Renal pelvis (tissue), 12 donors: ENCODE measurements around the gene MOCS1. TPM values are rescaled to one million over a fixed set of nuclear protein-coding genes. Genes with fewer than 3 reads are reported as not detected.
"Not testable (repeated sequence)": the region's sequence is repeated elsewhere in the genome, so short reads cannot be mapped to it uniquely, and the experiment has no call there.

Experiments used
- DNase-seq: peaks from one replicate; pipeline ENCODE4 v3.0.0-alpha.2; 2013
- long read RNA-seq, 16 experiments: transcript quantifications; one replicate each; lab custom pipeline, GENCODE V29; 2026
- polyA plus RNA-seq, 3 donors: library from polyadenylated mRNA; unstranded; fragments of 120-200 nt; gene quantifications; one replicate each; pipeline ENCODE4 v1.2.1, GENCODE V29; 2013; ENCODE audit not compliant: insufficient read length in 3 of 3

Gene MOCS1
- polyA plus RNA-seq: 10 to 100 TPM; 12.4 to 14.0 (median 13.7) TPM
- long read RNA-seq, donor 1, partial matches to known transcripts: 0 of 2 reads
- long read RNA-seq, donor 1, other reads (novel, unspliced or antisense): 0 of 2 reads
- long read RNA-seq, donor 2, partial matches to known transcripts: 0 of 1 reads
- long read RNA-seq, donor 2, other reads (novel, unspliced or antisense): 0 of 1 reads
- long read RNA-seq, donor 3, partial matches to known transcripts: 0 of 2 reads
- long read RNA-seq, donor 3, other reads (novel, unspliced or antisense): 0 of 2 reads
- long read RNA-seq, donor 4, partial matches to known transcripts: 0 of 3 reads
- long read RNA-seq, donor 4, other reads (novel, unspliced or antisense): 0 of 3 reads
- long read RNA-seq, donor 5: 0 reads
- long read RNA-seq, donor 6, partial matches to known transcripts: 0 of 3 reads
- long read RNA-seq, donor 6, other reads (novel, unspliced or antisense): 0 of 3 reads
- long read RNA-seq, donor 7, partial matches to known transcripts: 0 of 4 reads
- long read RNA-seq, donor 7, other reads (novel, unspliced or antisense): 0 of 4 reads
- long read RNA-seq, donor 8, partial matches to known transcripts: 0 of 1 reads
- long read RNA-seq, donor 8, other reads (novel, unspliced or antisense): 0 of 1 reads
- long read RNA-seq, donor 9, partial matches to known transcripts: 0 of 2 reads
- long read RNA-seq, donor 9, other reads (novel, unspliced or antisense): 0 of 2 reads
- long read RNA-seq, donor 10, partial matches to known transcripts: 5 of 10 reads
- long read RNA-seq, donor 10, other reads (novel, unspliced or antisense): 0 of 10 reads
- long read RNA-seq, donor 11, partial matches to known transcripts: 0 of 1 reads
- long read RNA-seq, donor 11, other reads (novel, unspliced or antisense): 0 of 1 reads
- long read RNA-seq, donor 12, partial matches to known transcripts: 0 of 3 reads
- long read RNA-seq, donor 12, other reads (novel, unspliced or antisense): 0 of 3 reads
- long read RNA-seq, donor 13, partial matches to known transcripts: 0 of 1 reads
- long read RNA-seq, donor 13, other reads (novel, unspliced or antisense): 0 of 1 reads
- long read RNA-seq, donor 14, transcript MOCS1-203 (11 exons, 3,358 nt): major isoform, 8 of 8 reads
- long read RNA-seq, donor 14, partial matches to known transcripts: 0 of 8 reads
- long read RNA-seq, donor 14, other reads (novel, unspliced or antisense): 0 of 8 reads
- long read RNA-seq, donor 15, partial matches to known transcripts: 0 of 2 reads
- long read RNA-seq, donor 15, other reads (novel, unspliced or antisense): 0 of 2 reads
- long read RNA-seq, donor 16, partial matches to known transcripts: 10 of 12 reads
- long read RNA-seq, donor 16, other reads (novel, unspliced or antisense): 0 of 12 reads

- DNase-seq: peak; percentile 54
Observed at GRCh38 chr6:39934131-39934757, at the start of gene MOCS1. Gene MOCS1 (minus strand): TSS chr6:39934462. CDS start chr6:39934417, 45 bp downstream.

- DNase-seq: no peak
Observed at GRCh38 chr6:39984051-39984450, 49.8 kb upstream of the MOCS1 start.

GRCh38 chr6:39983193-39983592 is 48.9 kb upstream of the MOCS1 start:
- DNase-seq: no peak

GRCh38 chr6:39982720-39983119 is 48.5 kb upstream of the MOCS1 start:
- DNase-seq: no peak

- peak; percentile 59 for DNase-seq
Observed at GRCh38 chr6:39980839-39981580, 46.7 kb upstream of the MOCS1 start.

GRCh38 chr6:39979461-39980328 is 45.4 kb upstream of the MOCS1 start:
- DNase-seq: no peak

- DNase-seq: no peak
Observed at GRCh38 chr6:39978240-39978639, 44.0 kb upstream of the MOCS1 start.

- no peak for DNase-seq
Observed at GRCh38 chr6:39973661-39974060, 39.4 kb upstream of the MOCS1 start.

GRCh38 chr6:39972717-39973116 is 38.5 kb upstream of the MOCS1 start:
- not testable (repeated sequence) for DNase-seq

- not testable (repeated sequence) for DNase-seq
Observed at GRCh38 chr6:39971131-39971530, 36.9 kb upstream of the MOCS1 start.

GRCh38 chr6:39965751-39966150 is 31.5 kb upstream of the MOCS1 start:
- no peak for DNase-seq

- no peak for DNase-seq
Observed at GRCh38 chr6:39964530-39964929, 30.3 kb upstream of the MOCS1 start.

- no peak for DNase-seq
Observed at GRCh38 chr6:39964094-39964493, 29.8 kb upstream of the MOCS1 start.

- DNase-seq: no peak
Observed at GRCh38 chr6:39962831-39963230, 28.6 kb upstream of the MOCS1 start.

- DNase-seq: no peak
Observed at GRCh38 chr6:39961178-39961577, 26.9 kb upstream of the MOCS1 start.

GRCh38 chr6:39958947-39959346 is 24.7 kb upstream of the MOCS1 start:
- DNase-seq: no peak

GRCh38 chr6:39956936-39957335 is 22.7 kb upstream of the MOCS1 start:
- no peak for DNase-seq

- DNase-seq: no peak
Observed at GRCh38 chr6:39953076-39953618, 18.9 kb upstream of the MOCS1 start.

GRCh38 chr6:39952167-39952566 is 17.9 kb upstream of the MOCS1 start:
- DNase-seq: no peak
